T1000 (cell line): ENCODE measurements around the gene SLFN13.
"Not testable (repeated sequence)": the region's sequence is repeated elsewhere in the genome, so short reads cannot be mapped to it uniquely, and the experiment has no call there.

ENCODE experiments used
- DNase-seq: peaks from one replicate; lab custom pipeline; 2025; ENCODE audit warnings: mixed read lengths; lab: John Stamatoyannopoulos, UW

SLFN13 gene

DNA sequence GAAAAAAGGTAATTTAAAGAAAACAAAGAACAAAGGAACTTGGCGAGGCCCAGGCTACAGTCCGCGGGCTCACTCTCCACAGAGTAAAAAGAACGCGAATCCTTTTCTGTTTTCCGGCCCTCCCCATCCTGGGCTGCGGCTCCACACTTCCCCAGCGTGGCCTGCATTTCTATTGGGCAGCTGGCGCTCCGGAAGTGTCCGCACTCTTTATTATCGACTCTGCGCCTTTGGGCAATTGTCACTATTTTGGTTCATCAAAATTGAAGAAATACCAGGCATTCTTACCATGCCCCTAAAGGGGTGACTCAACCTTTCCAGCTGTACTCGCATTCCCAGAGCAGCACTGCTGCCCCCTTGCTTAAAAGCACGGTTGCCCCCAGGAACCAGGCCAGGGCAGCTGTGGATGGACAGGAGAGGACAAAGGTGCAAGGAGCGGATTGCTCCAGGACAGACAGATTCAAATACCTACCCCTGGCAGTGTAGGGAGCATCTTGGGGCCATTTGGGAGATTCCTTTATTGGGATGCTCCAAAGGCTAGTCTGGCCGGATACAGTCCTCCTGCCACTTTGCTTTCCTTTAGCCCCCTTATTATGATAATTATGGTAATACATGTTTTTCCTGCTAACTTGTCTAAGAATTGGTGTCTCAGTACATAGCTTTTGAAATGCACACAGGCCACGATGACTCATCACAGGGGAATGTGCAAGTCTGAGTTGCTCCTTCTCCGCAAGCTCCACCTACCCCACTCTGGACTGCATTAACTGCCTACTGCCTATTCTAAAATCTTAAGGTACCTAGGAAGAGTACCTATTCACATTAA is 15.3 kb downstream of the SLFN13 start:
- DNase-seq = peak; percentile 76

DNA sequence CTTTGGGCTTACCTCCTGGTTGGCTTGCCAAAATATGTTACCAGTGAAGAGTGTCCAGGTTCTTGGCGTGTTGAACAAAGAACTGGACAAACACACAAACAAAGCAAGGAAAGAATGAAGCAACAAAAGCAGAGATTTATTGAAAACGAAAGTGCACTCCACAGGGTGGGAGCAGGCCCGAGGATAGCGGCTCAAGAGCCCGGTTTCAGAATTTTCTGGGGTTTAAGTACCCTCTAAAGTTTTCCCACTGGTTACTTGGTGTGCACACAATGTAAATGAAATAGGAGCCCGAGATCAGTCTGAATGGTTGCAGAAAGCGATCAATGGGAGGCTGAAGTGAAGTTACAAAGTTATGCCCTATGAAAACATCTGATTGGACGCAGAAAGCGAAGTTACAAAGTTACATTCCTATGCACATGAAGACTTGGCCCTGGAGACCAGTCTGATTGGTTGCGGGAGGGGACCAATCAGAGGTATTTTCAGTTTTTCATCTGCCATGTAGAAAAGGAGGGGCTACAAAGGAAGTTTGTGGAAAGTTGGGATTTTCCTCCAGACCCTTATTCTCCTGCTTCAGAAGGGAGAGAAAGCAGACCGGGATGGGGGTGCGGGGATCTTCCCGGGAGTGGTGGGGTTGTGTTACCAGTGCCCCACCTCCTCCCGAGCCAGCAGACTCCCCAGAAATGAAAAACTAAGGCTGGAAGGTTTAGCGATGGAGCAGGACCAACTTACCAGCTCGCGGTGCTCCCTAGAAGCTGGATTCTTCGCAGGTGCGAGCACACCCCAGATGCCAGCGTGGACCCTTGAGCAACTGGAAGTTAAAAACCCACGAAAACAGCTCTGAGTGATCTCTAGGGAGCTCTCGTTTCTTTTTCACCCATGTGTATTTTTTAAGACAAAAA is 16.1 kb downstream of the SLFN13 start, which contains the start of gene SLFN12:
SLFN12 (minus strand) TSS at position 325 of the 899 bp plus-strand sequence. CDS start 9,472 bp downstream, outside the sequence.
- DNase-seq = peak; percentile 67

DNA sequence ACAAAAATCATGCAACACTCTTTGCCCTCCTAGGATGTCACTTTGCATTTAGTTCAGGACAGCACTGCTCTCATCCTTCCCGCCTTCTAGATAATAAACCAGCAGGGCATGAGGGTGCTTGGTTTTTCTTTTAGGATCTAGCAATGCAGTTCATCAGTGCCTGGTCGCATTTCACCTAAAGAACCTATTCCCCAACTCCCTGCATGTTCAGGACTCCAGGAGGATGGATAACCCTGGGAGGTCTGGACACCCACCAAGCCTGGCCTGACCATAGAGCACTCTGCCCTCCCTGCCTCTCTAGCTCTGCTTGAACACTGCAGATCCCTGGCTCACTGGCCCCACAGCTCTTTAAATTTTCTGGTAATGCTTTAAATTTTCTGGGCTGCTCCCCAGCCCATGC is 18.9 kb downstream of the SLFN13 start:
- no peak for DNase-seq

DNA sequence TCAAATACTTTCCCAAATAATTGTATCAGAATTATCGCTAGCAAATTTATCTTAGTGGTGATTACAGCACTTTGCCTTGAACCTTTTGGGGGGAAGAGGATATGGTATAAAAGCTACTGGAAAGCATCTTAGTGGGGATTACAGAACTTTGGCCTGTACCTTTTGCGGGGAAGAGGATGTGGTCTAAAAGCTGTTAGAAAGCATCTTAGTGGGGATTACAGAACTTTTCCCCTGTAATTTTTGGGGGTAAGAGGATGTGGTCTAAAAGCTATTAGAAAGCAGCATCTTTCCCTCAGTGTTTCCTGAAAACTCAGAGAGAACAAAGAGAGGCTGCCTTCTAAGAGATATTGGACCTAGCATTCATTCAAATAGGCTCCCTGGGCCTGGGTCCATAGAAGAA is 20.3 kb downstream of the SLFN13 start:
- no peak for DNase-seq

DNA sequence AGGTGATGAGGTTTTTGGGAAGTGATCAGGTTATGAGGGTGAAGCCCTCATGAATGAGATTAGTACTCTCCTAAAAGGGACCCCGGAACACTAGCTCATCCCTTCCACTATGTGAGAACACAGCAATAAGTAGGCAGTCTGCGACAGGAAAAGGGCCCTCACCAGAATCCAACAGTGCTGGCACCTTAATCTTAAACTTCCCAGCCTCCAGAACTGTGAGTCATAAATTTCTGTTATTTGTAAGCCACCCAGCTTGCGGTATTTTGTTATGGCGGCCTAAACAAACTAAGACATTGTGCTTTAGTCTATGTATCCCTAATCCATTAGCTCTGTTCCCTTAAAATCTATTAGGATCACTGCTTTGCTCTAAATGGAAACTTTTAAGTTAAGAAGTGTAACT is 24.8 kb downstream of the SLFN13 start:
- no peak for DNase-seq

DNA sequence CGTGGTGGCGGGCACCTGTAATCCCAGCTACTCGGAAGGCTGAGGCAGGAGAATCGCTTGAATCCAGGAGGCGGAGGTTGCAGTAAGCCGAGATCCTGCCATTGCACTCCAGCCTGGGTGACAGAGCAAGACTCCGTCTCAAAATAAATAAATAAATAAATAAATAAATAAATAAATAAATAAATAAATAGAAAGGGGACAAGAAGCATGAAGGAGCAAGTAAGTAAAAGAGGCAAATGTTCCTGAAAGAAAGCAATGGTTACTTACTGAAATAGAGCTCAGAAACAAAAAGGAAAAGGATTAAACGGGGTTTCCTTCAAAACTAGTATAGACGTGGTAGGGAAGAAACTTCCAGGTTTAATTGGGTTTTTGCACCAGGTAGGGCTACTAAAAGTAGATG is 27.5 kb downstream of the SLFN13 start:
- DNase-seq = not testable (repeated sequence)

DNA sequence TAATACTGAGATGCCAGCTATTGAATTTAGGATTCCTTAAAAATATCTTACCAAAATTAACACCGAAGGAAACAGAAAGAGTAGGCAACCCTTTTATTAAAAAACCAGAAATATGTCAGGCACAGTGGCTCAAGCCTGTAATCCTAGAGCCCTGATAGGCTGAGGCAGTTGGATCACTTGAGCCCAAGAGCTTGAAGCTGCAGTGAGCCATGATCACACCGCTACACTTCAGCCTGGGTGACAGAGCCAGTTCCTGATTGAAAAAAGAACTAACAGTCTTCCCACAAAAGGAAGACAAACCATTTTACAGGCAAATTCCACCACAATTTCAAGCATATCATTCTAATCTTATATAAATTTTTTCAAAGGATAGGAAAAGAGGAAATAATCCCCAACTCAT is 31.9 kb downstream of the SLFN13 start:
- no peak for DNase-seq

DNA sequence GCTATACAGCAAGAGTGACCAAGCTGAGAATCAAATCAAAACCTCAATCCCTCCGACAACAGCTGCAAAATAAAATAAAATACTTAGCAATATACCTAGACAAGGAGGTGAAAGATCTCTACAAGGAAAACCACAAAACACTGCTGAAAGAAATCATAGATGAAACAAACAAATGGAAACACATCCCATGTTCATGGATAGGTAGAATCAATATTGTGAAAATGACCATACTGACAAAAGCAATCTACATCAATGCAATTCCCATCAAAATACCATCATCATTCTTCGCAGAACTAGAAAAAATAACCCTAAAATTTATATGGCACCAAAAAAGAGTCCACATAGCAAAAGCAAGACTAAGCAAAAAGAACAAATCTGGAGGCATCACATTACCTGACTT is 33.9 kb downstream of the SLFN13 start:
- not testable (repeated sequence) for DNase-seq

DNA sequence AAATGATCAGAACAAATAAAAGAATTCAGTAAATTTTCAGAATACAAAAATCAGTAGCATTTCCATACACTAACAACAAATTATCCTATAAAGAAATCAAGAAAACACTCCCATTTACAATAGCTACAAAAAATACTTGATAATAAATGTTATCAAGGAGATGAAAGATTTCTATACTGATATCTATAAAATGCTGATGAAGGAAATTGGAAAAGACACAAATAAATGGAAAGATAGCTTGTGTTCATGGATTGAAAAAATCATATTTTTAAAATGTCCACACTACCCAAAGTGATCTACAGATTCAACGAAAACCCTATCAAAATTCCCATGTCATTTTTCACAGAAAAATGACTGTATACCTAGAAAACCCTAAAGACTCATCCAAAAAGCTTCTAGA is 34.3 kb downstream of the SLFN13 start:
- no peak for DNase-seq

DNA sequence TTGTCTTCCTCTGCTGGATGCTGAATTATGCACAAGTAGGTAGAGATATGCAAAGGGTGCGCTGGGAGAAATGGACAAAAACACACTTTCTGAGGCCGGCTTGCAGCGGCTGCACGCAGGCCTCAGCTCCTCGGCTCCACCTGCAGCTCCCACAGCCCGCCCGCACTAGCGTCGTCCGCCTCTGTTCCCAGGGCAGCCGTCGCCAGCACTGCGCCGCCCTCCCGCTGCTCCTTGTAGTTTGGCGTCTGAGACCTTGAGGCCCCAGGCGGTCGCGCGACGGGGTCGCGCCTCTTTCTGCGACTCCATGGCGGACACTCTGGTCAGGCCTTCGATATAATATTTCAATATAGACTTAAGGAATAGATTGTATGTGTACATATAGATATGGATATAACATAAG is 41.0 kb downstream of the SLFN13 start:
- no peak for DNase-seq

DNA sequence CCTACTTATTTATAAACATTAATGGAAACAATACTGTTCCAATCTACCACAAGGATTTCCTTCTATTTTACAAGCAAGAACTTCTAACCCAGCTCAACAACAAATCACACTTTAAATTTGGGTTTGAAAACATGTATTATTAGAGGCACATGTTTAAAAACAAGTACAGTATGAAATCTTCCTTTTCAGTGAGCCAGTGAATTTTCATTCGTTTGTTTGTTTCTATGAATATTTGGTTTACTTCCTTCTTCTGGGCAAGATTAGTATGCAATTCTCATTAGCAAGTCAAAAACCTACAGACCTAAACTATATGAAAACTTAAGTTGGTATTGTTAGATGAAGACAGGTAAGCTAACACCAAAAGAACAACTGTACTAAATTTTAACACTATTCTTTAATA is 42.0 kb downstream of the SLFN13 start:
- no peak for DNase-seq

DNA sequence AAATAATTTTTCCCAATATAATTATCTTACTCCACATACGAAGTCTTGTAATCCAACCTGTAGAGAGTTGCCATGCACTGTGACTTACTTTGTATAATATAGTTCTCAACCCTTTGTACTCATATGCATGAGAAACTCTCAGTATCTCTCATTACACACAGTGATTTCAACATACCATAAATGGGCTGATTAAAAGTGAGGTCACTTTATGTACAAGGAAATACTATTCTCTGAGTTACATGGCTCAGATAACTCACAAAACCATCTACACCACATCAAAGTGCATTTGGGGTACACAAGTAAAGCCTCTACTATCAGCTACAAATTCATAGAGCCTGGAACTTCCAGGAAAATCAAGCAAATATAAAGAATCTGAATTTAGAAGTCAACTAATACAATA is 44.2 kb downstream of the SLFN13 start:
- DNase-seq = no peak

DNA sequence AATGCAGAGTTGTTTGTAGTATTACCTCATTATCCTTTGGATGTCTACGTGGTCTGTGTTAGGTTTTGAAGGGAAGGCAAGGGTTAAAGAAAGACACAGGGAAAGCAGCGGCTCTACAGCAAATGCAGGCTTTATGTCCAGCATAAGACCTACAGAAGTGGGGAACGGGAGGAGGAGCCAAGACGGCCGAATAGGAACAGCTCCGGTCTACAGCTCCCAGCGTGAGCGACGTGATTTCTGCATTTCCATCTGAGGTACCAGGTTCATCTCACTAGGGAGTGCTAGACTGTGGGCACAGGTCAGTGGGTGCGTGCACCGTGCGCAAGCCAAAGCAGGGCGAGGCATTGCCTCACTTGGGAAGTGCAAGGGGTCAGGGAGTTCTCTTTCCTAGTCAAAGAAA is 54.8 kb downstream of the SLFN13 start:
- DNase-seq = not testable (repeated sequence)

DNA sequence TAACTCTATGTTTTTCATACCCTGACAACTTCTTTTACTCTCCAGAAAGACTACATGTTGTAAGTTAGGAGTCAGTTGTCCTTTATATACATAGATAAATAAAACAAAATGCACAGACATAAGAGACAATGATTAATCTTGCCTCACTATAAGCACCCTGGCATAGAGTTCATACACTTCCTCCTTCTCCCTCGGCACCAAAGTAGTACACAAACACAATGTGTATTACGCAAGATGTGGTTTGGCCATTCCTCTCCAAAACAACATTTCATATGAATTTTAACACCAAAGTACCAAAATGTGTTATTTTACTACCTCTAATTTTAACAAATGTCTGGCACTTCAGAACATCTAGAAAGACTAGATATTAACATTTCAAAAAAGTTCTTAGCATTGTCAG is 57.9 kb downstream of the SLFN13 start:
- no peak for DNase-seq

DNA sequence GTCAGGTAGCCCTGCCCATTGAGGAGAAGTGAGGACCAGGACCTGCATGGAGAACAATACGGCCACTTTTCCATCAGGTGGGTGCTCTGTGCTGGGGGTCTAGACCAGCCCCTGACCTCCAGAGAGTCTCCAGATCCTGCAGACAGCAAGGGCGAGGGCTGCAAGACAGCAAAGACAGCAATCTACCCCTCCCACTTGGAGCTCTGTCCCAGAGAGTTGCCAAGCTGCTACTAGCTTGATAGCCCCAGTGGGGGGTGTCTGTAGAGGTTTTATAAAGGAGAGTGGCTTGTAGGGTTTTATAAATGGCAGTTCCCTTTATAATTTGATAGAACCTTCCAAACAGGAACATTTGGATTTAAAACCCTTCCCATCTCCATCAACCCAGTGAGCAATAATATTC is 58.4 kb downstream of the SLFN13 start:
- no peak for DNase-seq

DNA sequence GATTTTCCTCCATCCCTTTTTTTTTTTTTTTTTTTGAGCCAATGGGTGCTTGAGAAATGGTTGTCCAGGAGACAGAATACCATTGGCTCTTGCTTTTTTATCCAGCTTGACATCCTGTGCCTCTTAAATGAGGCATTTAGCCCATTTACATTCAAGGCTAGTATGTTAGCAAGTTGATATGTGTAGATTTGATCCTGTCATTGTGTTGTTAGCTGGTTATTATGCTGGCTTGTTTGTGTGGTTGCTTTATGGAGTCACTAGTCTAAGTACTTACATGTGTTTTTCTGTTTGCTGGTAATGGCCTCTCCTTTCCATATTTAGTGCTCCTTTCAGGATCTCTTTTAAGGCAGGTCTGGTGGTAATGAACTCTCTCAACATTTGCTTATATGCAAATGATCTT is 61.1 kb downstream of the SLFN13 start:
- DNase-seq = no peak
